Cardiac septum (tissue), 1 donor: ENCODE data around the gene ADAMTS2. TPM values are rescaled to one million over a fixed set of nuclear protein-coding genes. Genes with fewer than 3 reads are reported as not detected.

Experiments used
- DNase-seq: peaks from one replicate; pipeline ENCODE4 v3.0.0-alpha.2; 2020; ENCODE audit warnings: low spot score
- intact Hi-C: fragments of 100-400 bp; cut with DNase I; formaldehyde crosslinking; loops from one replicate; pipeline ENCODE4 v1.14.0; 2022
- total RNA-seq: library from RNA; stranded (reverse); fragmentation: NEBNext Ultra II Directional; extraction: Animal tissue kit (Norgen Biotek cat#: 25700); gene quantifications from one replicate; pipeline ENCODE4 v1.2.1, GENCODE V29; 2021
- donor health status: DM: no; HTN: no; CAD: no.

The ADAMTS2 gene
- total RNA-seq, 1 donor from 2014 or later = 5.9 TPM

DNA sequence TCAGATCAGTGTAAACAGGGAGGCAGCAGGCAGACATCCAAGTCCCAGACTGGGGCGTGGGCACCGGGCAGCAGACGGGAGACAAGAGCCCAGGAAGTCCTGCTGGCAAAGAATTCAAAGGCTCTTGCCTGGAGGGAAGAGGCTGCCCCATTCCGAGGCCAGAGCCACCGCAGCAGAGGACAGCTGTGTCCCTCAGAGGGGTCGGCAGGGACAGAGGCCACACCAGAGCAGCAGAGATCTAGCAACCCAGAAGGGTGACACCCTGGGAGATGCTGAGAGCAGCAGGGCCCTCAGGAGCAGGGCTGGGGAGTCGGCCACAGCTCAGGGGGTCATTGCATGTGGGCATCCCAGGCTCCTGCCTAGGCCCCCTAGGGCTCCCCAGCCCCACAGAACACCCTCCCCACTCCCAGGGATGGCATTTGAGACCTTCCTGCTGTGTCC, 29.1 kb downstream of the ADAMTS2 start:
- peak; percentile 27 for DNase-seq
- intact Hi-C loops = no loop called here

DNA sequence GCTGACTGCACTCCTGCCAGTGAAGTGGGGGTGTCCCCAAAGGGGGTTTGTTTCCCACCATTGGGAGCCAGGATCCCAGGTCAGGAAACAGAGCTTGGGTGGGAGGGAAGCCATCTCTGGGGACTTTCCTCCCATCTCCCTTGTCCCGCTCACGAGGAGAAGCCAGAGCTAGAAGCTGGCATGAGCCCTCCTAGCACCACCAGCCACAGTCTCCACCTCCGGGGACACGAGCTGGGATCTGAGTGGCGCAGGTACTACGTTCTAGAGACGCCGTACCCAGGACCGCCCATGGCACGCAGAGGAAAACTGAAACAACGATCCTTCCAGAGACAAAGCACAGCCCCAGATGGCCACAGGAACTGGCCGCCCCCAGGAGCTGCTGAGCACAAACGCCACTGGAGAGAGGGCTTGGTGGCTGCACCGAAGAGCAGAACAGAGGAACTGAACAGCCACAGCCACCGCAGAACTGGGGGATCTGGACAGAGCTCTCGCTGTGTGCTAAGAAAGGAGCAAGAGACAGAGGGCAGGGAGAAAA, 29.8 kb downstream of the ADAMTS2 start:
- peak; percentile 47 for DNase-seq
- intact Hi-C loops = no loop called here

DNA sequence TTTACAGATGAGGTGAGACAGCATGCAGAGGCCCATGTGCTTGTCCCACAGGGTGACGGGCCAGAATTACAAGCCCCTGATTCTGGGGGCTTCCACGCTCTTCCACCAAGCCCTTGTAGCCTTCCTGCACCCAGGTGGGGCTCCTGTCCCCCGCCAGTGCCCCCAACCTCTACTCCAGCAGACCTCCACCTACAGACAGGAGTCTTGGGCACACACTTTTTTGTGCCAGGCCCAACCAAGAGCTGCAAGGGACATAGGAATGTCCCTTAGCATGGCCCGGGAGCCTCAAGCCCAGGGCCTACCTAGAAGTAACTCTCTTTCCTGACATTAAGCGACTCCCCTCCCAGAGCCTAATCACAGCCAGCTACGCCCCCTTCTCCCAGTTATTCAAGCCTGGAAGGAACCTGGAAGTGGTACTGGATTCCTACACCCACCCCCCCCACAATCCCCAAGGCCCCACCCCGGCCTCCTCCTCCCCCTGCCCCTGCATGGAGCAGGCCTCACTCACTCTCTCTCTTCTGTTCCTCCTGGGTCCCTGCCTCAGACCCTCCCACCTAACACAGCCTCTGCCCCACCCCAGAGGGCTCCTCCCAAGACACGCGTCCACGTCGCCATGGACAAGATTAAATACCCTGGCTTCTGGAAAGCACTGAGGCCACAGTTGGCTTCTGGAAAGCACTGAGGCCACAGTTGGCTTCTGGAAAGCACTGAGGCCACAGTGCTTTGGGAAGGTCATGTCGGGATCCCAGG, 30.5 kb downstream of the ADAMTS2 start:
- intact Hi-C loops = loop anchor here (1.0 kb wide), 1 partner anchor 49 kb away; no protein-coding TSS in a partner anchor
- DNase-seq = peak; percentile 71

DNA sequence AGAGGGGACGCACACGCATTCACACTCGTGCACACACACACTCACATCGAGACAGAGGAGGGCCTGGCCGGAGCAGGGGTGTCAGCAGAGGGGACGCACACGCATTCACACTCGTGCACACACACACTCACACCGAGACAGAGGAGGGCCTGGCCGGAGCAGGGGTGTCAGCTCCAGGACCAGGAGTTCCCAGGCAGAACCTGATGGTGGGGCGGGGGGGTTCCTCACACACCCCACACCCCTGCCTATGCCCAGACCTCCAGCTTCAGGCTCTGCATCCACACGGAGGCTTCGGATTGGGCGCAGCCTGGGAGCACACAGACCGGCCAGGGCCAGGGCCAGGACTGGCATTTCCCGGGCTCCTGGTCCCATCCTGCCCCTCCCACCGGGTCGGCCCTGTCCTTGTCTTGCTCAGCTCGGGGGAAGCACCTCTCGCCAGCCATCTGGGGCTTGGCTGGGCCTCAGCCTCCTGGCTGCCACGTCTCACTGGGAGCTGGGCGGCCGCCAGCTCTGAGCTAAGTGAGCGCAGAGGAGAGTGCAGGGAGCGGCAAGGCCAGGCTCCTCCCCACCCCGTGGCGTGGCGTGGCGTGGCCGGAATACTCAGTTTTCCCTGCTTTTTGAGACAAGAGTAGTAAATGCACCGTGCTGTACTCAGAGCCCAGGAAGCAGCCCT, 31.3 kb downstream of the ADAMTS2 start:
- peak; percentile 90 for DNase-seq
- intact Hi-C loops = loop anchor here (1.0 kb wide), 1 partner anchor 49 kb away; no protein-coding TSS in a partner anchor

DNA sequence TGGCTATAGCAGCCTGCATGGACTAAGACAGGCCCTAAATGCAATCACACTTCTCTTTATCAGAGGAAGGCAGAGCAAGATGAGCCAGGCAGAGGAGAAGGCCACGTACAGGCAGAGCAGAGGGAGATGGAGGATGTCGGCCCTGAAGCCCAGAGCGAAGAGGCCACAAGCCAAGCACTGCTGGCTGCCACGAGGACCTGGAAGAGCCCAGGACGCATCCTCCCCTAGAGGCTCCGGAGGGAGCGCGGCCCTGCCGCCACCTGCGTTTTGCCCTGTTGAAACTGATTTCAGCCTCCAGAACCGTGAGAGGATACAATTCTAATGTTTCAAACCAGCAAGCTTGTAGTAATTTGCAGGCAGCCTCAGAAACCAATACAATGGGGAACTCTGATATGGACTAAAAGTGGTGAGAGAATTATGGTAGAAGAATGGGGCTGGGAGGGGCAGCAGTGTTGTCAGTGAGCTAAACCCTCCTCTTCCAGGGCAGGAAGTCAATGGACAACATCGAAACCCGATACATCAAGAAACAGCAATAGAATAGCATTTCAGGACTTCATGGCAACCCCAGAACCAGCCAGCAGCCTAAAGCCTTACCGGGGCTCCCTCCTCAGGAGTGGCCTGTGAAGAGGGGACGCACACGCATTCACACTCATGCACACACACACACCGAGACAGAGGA, 32.6 kb downstream of the ADAMTS2 start:
- DNase-seq = peak; percentile 57
- intact Hi-C loops = no loop called here

DNA sequence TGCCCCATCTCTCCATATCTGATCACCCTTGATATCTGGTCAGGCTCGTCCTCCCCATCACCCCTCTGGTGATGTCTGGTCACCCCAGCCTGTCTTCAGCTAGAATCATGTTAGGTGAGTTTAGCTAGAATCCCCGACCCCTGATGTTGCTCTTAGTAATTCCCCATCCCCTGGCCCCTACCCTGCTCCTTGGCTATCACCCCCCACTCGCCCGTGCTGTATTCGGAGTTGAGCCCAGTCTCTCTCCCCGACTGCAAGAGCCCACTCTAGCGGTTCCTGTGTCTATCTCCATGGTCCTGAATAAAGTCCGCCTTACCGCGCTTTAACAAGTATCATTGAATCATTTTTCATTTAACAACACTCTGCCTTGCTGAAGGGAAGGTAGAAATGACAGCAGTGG, 33.7 kb downstream of the ADAMTS2 start:
- DNase-seq = no peak
- intact Hi-C loops = no loop called here

DNA sequence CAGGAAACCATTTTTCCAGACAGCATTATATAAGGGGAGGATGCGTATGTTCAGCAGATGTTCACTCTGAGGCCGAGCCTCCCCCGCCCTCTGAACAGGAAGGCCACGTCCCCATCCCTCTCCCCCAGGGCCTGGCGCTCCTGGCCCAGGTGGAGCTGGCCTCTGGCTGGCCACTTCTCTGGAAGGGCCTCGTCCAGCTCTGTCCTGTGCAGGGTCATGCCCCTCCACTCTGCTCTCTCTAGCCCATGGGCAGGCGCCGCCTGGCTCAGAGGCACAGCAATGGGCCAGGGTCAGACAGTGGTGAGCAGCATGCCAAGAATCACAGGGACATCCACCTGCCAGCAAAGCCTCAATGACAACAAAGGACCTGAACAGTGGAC, 34.2 kb downstream of the ADAMTS2 start:
- intact Hi-C loops = no loop called here
- peak; percentile 66 for DNase-seq

DNA sequence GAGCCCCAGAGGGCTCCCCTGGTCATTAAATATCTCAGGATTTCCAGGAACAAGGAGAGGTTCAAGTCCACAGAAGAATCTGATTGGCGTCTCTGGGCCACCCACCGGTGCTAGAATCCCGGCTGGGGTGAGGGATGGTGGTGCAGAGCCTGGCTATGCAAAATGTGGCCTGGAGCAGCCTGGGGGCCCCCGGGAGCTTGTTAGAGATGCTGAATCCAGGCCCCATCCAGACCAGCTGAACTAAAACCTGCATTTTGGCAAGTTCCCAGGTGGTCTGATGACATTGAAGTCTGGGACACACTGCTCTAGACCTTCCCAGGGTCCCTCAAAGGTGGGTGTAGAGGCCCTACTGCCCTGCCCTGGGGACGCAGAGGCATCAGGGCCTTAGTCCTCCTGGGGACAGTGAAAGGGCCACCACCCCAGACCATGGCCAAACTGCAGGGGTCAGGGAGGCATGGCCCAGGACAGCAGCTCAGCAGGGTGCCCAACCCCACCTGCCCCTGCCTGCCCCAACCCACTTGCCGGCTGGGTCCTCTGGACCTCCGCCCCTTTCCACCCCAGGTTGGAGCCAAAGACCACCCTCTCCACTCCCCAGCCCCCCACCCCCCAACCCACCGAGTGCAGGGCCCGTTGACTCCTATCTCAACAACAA, 34.7 kb downstream of the ADAMTS2 start:
- DNase-seq = peak; percentile 61
- intact Hi-C loops = no loop called here

DNA sequence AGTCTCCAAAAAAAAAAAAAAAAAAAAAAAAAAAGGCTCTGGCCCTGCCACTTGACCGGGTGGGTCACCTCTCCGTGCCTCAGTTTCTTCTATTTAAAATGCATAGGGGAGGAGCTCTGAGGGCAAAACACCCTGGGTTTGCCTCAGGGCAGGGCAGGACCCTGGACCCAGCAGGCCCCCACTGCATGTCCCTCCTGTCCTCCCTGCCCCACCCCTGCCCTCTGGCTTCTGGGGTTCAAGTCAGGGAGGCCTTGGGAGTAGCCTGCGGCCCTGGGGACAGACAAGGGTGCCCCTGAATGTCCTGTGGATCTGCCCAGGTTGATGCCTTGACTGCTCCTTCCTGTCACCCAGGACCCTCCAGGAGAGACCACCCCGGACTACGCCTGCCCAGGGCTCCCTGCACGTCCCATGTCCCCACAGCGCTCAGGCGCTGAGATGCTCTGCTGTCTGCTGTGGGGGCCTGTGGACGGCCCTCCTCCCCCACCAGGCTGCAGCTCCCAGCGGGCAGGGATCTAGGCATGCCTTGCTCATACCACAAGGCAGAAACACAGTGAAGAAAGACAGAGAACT, 35.4 kb downstream of the ADAMTS2 start:
- peak; percentile 63 for DNase-seq
- intact Hi-C loops = no loop called here

DNA sequence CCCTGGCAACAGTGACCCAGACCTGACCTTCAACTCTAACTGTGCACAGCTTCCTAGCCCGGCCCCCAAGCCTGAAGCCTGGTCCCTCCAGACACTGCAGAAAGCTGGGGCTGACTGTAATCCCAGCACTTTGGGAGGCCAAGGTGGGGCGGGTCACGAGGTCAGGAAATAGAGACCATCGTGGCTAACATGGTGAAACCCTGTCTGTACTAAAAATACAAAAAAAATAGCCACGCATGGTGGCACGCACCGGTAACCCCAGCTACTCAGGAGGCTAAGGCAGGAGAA, 35.9 kb downstream of the ADAMTS2 start:
- intact Hi-C loops = no loop called here
- DNase-seq = no peak

DNA sequence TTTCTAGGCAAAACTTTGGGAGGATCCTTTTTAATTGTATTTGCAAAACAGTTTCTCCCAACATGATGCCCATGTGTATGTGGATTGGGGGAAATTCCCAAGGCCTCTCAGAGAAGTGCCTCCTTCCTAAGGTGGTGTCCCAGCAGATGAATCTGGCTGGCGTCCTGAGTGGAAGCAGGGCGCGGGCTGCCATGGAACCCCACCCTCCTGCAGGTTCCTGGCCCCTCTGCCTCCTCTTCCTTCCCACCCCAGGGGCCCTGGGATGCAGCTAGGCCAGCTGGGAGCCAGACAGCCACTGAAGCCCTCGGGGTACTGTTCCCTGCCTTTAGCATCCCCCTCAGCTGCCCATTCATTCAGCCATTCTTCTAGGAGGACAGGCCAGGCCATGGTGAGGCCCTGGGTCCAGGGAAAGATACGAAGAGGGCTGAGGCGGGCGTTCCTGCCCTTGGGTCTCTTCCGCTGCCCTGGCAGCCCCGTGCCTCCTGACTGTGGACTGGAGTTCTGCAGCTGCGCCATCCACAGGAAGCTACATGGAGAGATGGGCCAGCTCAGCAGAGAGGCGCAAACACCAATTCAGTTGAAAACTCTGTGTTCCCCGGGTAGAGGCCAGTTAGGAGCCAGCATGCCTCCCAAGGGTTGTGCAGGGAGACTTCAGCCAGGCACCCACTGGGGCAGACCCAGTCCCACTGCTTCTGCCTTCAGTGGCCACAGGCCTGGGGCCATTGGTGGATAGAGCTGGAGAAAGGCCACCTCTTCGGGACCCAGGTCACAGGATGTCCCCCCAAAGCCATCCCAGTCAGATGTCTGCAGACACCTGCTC, 36.5 kb downstream of the ADAMTS2 start:
- DNase-seq = no peak
- intact Hi-C loops = no loop called here

DNA sequence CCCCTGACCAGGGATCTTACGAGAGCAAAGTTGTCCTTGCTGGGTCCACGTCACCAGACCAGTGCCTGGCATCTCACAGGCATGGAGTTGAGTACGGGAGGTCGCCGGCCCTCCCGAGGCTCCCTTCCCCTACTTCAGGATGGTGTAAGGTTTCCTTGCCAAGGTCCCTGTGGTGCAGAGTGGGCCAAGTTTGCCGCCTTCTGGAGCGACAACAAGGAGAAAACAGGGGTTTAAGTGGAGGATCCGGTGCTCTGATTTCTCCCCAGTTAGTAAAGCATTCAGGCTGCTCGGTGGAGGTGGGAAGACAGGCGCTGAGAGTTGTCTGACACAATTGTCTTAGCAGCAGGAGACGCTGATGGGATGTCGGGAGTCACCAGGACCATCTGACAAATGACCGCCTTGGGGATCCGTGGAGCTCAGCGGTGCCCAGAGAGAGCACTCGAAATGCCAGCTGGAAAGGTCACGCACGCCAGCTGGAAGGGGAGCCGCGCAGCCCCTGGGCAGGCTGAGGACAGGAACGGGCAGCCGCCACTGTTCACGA, 37.3 kb downstream of the ADAMTS2 start:
- intact Hi-C loops = no loop called here
- DNase-seq = peak; percentile 44

DNA sequence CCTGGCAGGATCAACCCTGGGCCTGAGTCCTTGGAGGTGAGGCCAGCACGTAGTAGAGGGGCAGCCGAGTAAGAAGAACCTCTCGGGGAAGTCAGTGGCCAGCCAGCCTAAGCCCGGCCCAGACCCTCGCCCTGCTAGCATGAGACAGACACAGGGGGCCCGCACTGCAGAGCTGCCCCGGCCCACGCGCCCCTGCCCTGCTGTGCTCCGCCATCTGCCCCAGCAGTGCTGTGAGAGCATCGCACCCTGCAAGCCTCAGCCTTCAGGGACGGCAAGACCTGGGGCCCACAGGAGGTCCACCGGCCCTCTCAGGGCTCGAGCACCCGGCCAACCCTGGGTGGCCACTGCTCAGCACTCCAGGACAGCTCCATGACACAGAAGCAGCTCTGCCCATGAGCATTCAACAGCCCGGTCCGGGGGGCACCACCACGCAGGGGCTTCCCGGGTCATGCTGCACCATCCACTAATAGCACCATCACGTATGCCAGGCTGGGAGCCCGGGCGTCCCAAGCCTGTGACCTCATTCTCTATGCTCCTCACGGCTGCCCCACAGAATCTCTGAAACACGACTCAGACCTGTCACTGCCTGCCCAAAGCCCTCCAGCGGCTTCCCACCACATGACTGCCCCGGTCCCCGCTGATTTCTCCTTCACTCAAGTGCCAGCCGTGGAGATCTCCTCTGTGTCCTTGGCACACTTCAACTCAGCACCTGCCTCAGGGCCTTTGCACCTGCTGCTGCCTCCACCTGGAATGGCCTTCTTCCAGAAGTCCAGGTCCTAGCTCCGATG, 38.1 kb downstream of the ADAMTS2 start:
- intact Hi-C loops = no loop called here
- DNase-seq = peak; percentile 55

DNA sequence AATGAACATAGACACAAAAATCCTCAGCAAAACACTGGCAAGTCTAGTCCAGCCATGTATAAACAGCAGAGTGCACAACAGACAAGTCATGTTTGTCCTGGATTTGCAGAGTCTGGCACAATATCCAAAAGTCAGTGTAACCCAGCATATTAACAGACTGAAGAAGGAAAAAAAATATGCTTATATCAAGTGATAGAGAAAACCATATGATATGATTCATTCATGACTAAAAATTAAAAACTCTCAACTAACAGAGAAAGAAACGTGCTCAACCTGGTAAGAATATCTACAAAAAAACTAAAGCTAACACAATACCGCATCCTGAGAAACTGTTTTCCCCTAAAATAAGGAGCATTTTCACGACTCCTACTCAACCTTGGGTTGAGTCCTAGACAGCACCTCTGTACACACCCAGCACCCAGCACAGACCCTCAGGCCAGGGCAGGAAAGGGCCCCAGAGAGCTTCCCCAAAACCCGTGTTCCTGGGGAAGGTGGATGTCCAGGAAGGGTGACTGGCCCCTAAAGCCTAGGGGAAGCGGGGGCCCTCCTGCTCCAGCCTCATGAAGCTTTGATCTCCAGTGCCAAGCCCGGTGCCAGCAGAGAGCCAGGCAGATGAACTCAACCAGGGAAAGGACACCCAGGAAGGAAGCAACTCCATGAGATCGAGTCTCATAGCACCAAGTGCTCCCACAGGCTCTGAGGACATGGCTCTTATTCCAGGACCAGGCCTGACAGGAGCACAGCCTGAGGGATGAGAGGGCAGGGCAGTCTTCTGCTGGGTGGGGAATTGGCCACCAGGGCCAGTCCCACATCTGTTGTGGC, 38.9 kb downstream of the ADAMTS2 start:
- peak; percentile 36 for DNase-seq
- intact Hi-C loops = no loop called here

DNA sequence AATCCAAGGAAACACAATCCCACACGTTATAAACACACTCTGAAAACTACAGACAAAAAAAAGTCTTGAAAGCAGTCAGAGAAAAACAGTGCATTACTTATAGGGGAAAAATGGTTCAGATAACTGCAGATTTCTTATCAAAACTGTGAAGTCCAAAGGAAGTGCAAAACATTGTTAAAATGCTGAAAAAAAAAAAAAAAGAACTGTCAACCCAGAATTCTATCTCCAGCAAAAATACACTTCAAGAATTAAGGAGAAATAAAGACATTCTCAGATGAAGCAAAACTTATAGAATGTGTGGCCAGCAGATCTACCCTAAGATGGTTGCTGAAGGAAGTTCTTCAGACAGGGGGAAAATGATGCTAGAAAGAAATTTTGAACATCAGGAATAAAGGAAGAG, 40.4 kb downstream of the ADAMTS2 start:
- DNase-seq = no peak
- intact Hi-C loops = no loop called here

DNA sequence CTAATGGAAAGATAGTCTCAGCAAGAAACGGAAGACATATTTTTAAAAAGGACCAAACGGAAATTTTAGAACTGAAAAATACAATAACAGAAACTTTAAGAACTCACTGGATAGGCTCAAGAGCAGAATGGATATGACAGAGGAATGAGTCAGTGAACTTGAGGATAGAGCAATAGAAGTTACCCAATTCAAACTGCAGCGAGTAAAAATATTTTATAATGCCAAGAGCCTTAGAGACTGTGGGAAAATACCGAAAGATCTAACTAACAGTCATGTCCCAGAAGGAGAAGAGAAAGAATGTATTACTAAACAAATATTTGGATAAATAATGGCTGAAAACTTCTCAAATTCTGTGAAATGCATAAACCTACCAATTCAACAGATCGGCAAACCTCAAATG, 40.8 kb downstream of the ADAMTS2 start:
- DNase-seq = no peak
- intact Hi-C loops = no loop called here
